Lower leg skin (tissue), 4 donors: ENCODE measurements around the gene ELP2. TPM values are rescaled to one million over a fixed set of nuclear protein-coding genes. Genes with fewer than 3 reads are reported as not detected.
A peak's percentile ranks its signal among the peaks of the same experiment; 100 is the strongest.

ENCODE experiments used
- DNase-seq, 2 donors: peaks; one replicate each; pipeline ENCODE4 v3.0.0-alpha.2; 2019; ENCODE audit warnings: low spot score in 2 of 2
- H3K4me3 ChIP-seq: fragments of 200-600 bp; sonication (generic); 2 replicates; pipeline ENCODE4 v1.5.1; 2017; ENCODE audit warnings: mild to moderate bottlenecking, low read depth; ENCODE audit not compliant: poor library complexity, severe bottlenecking
- CTCF ChIP-seq, 3 donors: fragments of 450-650 bp; IDR thresholded peaks; one replicate each; pipeline ENCODE4 v1.5.1; 2016; ENCODE audit warnings: antibody characterized with exemption in 3 of 3, mild to moderate bottlenecking in 3 of 3, moderate library complexity in 2 of 3
- POLR2A ChIP-seq, 2 donors: fragments of 450-650 bp; IDR thresholded peaks; one replicate each; pipeline ENCODE4 v1.6.1; 2016 to 2017; ENCODE audit warnings: antibody characterized with exemption in 2 of 2, mild to moderate bottlenecking in 1 of 2, moderate library complexity in 1 of 2
- WGBS, 2 donors: methylation state at CpG; one replicate each; pipeline ENCODE4 v1.1.5; 2018; 5-methylcytosine and 5-hydroxymethylcytosine counted together
- intact Hi-C: fragments of 100-400 bp; cut with DNase I; formaldehyde crosslinking; loops from one replicate; pipeline ENCODE4 v1.15.0; 2023; ENCODE audit warnings: low total_unique reads
- total RNA-seq, 4 donors: library from RNA; depleted of rRNA; stranded (reverse); fragments of >200 nt; gene quantifications; one replicate each; pipeline ENCODE4 v1.1.0, GENCODE V29; 2016

Gene ELP2
- total RNA-seq, 4 donors from 2014 or later, result 52.6 to 67.6 (median 59.7) TPM

DNA sequence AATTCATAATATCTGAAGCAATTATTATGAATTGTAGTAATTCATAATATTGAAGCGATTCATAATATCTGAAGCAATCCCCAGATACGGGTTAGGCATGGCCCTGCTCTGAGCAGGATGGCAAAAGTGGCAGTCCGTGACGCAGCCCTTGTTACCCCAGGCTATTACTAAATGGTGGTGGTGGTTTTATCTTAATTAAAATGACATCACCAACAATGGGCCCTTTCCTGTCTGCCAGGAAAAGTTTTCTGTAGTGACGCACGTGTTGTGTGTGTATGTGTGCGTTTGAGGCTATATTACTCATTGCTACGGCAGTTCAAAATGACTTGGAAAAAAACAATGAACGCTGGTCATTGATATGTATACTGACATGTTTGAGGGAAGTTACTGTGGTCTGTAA is 47.0 kb downstream of the ELP2 start:
- no peak overlapping the region for H3K4me3 ChIP-seq
- TF ChIP-seq POLR2A (IDR thresholded peaks at IDR 0.05) (no peak), CTCF (IDR thresholded peaks at IDR 0.05) (no peak)
- no peak for DNase-seq
- intact Hi-C loops, result no loop called here
- WGBS, 2 donors, result 88% methylated on average over 9 of the region's 9 CpGs

GRCh38 chr18:36177913-36178312 is 48.2 kb downstream of the ELP2 start:
- intact Hi-C loops, result no loop called here
- no peak overlapping the region for H3K4me3 ChIP-seq
- TF ChIP-seq POLR2A (IDR thresholded peaks at IDR 0.05), result no peak
- no peak for TF ChIP-seq CTCF (IDR thresholded peaks at IDR 0.05)
- no peak for DNase-seq
- 77 to 80% methylated on average over 3 of the region's 3 CpGs for WGBS, 2 donors

- no peak overlapping the region for H3K4me3 ChIP-seq
- DNase-seq, result peak in 1 of 2 donors; percentile 41
- no peak for TF ChIP-seq POLR2A (IDR thresholded peaks at IDR 0.05)
- TF ChIP-seq CTCF (IDR thresholded peaks at IDR 0.05), result no peak
- intact Hi-C loops, result no loop called here
- WGBS, 2 donors, result 14 to 21% methylated on average over 7 of the region's 7 CpGs
These were observed 50.1 kb downstream of the ELP2 start for GRCh38 chr18:36179562-36180355.

DNA sequence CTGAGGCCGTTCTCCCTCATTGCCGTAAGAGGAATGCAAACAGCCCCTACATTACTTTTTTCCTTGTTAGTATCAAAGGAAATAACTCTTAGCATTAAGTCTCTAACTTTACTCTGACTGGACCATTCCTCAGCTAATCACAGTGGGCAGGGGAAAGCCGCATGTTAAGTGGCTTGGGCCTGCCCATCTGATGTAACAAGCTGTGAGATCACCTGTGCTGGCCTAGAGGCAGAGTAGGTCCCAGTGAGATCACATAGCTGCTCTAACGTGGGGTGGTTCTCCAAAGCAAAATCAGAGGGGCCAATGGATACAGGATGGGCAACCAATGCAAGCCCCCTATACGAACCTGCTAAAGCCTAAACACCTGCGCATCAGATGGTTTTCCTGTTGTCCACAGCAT is 51.7 kb downstream of the ELP2 start:
- no peak for DNase-seq
- TF ChIP-seq POLR2A (IDR thresholded peaks at IDR 0.05), result no peak
- TF ChIP-seq CTCF (IDR thresholded peaks at IDR 0.05), result no peak
- 81 to 83% methylated on average over 6 of the region's 6 CpGs for WGBS, 2 donors
- H3K4me3 ChIP-seq, result no peak overlapping the region
- intact Hi-C loops, result no loop called here

- 85 to 96% methylated on average over 3 of the region's 3 CpGs for WGBS, 2 donors
- peak in 1 of 2 donors; percentile 5 for DNase-seq
- no peak for TF ChIP-seq POLR2A (IDR thresholded peaks at IDR 0.05)
- TF ChIP-seq CTCF (IDR thresholded peaks at IDR 0.05), result no peak
- intact Hi-C loops, result no loop called here
- no peak overlapping the region for H3K4me3 ChIP-seq
These were observed 52.3 kb downstream of the ELP2 start for GRCh38 chr18:36181898-36182506.
